ENCODE results near the gene SPIRE2. TPM values are rescaled to one million over a fixed set of nuclear protein-coding genes. Genes with fewer than 3 reads are reported as not detected.

SPIRE2 gene
- total and polyA plus RNA-seq, 9 of the 15 experiments (the other 6 are each of a cell fraction or from before 2014, with no cell fraction given) = 0.70 to 7.5 (median 4.6) TPM

GRCh38 chr16:89918453-89919347 is 90.4 kb downstream of the SPIRE2 start, which contains the start of gene MC1R (continued):
- TF ChIP-seq CREM (IDR thresholded peaks at IDR 0.05; ENCODE audit: low read depth) = peak; percentile 31; the same call in 1 of the 2 replicates
- TF ChIP-seq ZNF398 (CRISPR knock-in tag; IDR thresholded peaks at IDR 0.05) = no peak
- TF ChIP-seq ZNF507 (tag; conservative IDR thresholded peaks at IDR 0.05) = no peak
- TF ChIP-seq E2F6 (IDR thresholded peaks at IDR 0.05; ENCODE audit: borderline replicate concordance in 1 of 2, extremely low read depth in 1 of 2, insufficient read depth in 1 of 2, insufficient read length in 1 of 2, low read depth in 1 of 2, low read length in 1 of 2, poor library complexity in 1 of 2, severe bottlenecking in 1 of 2) = peak in 1 of 2 experiments; percentile 84
- TF ChIP-seq RBM39 (optimal IDR thresholded peaks at IDR 0.05; ENCODE audit: low read depth, low read length) = peak; percentile 56
- TF ChIP-seq HMGN3 (IDR thresholded peaks at IDR 0.05; ENCODE audit: borderline replicate concordance, extremely low read depth, insufficient read length, low read depth, low read length) = peak; percentile 38
- no peak for TF ChIP-seq EP400 (IDR thresholded peaks at IDR 0.05)
- TF ChIP-seq ZC3H8 (IDR thresholded peaks at IDR 0.05) = no peak
- no peak for TF ChIP-seq TAF15 (IDR thresholded peaks at IDR 0.05; ENCODE audit: low read depth, low read length)
- TF ChIP-seq RAD51 (IDR thresholded peaks at IDR 0.05; ENCODE audit: borderline replicate concordance, low read depth) = no peak
- no peak for TF ChIP-seq SETDB1 (IDR thresholded peaks at IDR 0.05; ENCODE audit: low read length)
- no peak for TF ChIP-seq TCF3 (CRISPR knock-in tag; IDR thresholded peaks at IDR 0.05)
- no peak for TF ChIP-seq CREB5 (CRISPR knock-in tag; IDR thresholded peaks at IDR 0.05)
- TF ChIP-seq ZBTB1 (CRISPR knock-in tag; IDR thresholded peaks at IDR 0.05; ENCODE audit: borderline replicate concordance, low read depth) = no peak
- TF ChIP-seq MLLT1 (IDR thresholded peaks at IDR 0.05) = no peak
- TF ChIP-seq RBM34 (IDR thresholded peaks at IDR 0.05; ENCODE audit: borderline replicate concordance, insufficient read depth, low read length) = no peak
- TF ChIP-seq CSDE1 (IDR thresholded peaks at IDR 0.05) = no peak
- no peak for TF ChIP-seq ZC3H4 (CRISPR knock-in tag; IDR thresholded peaks at IDR 0.05; ENCODE audit: borderline replicate concordance)
- peak; percentile 13 for TF ChIP-seq TBP (optimal IDR thresholded peaks at IDR 0.05; ENCODE audit: low read depth, low read length)
- no peak for TF ChIP-seq ZNF3 (CRISPR knock-in tag; IDR thresholded peaks at IDR 0.05)
- TF ChIP-seq CREB1 (IDR thresholded peaks at IDR 0.05) = no peak
- TF ChIP-seq CREB1 (CRISPR knock-in tag; IDR thresholded peaks at IDR 0.05) = no peak
- no peak for TF ChIP-seq ZNF354B (CRISPR knock-in tag; IDR thresholded peaks at IDR 0.05)

Data from K562 (cell line).